ENCODE measurements around the gene UGT1A4.

UGT1A4 gene

DNA sequence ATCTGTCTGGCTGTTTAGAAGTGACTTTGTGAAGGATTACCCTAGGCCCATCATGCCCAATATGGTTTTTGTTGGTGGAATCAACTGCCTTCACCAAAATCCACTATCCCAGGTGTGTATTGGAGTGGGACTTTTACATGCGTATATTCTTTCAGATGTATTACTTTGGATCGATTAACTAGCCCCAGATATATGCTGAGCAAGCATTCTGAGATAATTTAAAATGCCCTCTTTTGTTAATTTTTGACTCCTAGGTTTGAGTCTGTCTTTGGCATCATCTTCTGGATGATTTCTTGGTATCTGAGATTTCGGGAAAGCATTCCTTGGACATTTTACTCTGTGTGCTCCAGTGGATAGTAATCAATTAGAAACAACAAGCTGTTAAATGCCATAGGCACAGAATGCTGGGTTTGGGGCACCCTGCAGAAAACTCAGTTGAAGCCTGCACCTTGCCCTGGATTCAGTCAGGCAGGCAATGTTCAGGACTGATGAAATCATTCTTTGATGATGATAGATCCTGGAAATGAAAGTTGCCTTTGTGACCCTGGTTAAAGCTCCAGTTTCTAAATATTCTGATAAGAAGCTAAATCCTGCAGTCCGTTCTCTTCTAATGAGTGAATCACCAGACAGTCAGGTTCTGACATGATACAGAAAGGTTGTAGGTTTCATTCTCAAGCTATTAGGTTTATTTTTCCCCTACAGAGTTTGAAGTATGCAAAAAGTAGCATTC is 42.7 kb downstream of the UGT1A4 start:
- no peaks in the 10 kb centered on the region for H3K4me1 ChIP-seq (ENCODE audit: low read depth, poor library complexity, severe bottlenecking)
- TF ChIP-seq, protein P1, sequence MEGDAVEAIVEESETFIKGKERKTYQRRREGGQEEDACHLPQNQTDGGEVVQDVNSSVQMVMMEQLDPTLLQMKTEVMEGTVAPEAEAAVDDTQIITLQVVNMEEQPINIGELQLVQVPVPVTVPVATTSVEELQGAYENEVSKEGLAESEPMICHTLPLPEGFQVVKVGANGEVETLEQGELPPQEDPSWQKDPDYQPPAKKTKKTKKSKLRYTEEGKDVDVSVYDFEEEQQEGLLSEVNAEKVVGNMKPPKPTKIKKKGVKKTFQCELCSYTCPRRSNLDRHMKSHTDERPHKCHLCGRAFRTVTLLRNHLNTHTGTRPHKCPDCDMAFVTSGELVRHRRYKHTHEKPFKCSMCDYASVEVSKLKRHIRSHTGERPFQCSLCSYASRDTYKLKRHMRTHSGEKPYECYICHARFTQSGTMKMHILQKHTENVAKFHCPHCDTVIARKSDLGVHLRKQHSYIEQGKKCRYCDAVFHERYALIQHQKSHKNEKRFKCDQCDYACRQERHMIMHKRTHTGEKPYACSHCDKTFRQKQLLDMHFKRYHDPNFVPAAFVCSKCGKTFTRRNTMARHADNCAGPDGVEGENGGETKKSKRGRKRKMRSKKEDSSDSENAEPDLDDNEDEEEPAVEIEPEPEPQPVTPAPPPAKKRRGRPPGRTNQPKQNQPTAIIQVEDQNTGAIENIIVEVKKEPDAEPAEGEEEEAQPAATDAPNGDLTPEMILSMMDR (conservative IDR thresholded peaks at IDR 0.05; ENCODE audit: low read depth, low read length): no peak
- H3K79me2 ChIP-seq (ENCODE audit: insufficient read depth, low read depth): no peaks in the 10 kb centered on the region
- no peaks in the 10 kb centered on the region for H4K20me1 ChIP-seq (ENCODE audit: insufficient read depth)
- H3K27me3 ChIP-seq (ENCODE audit: insufficient read depth, low read depth): no peaks in the 10 kb centered on the region
- H3K27ac ChIP-seq: no peak overlapping the region
- H3K4me3 ChIP-seq (IDR thresholded peaks at IDR 0.05; ENCODE audit: insufficient read depth, low read depth, low read length): no peak overlapping the region
- H3K4me2 ChIP-seq: no peak overlapping the region
- no peak overlapping the region for H2AFZ ChIP-seq (ENCODE audit: low read depth)
- no peaks in the 10 kb centered on the region for H3K36me3 ChIP-seq (ENCODE audit: insufficient read depth)
- H3K9ac ChIP-seq: no peak overlapping the region

DNA sequence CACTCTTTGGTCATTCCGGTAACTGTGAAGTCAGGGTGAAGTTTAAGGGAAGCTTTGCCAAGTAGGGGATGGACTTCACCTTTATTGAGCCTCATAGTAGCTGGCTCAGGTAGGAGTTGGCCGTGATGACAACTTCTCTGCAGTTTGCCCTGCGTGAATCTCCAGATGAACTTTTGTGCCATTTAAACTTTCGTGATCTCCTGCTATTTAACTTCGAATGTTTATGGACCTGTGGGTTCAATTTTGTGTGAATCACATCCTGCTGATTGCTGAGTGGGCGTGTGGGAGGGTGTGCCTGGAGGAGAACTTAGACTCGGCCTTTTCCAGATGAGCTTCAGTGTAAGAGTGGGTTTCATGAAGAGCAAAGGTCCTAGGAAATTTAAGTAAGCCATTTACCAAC is 45.7 kb downstream of the UGT1A4 start:
- no peak overlapping the region for H3K9ac ChIP-seq
- no peaks in the 10 kb centered on the region for H3K36me3 ChIP-seq (ENCODE audit: insufficient read depth)
- H3K27ac ChIP-seq: no peak overlapping the region
- H3K4me3 ChIP-seq (IDR thresholded peaks at IDR 0.05; ENCODE audit: insufficient read depth, low read depth, low read length): no peak overlapping the region
- TF ChIP-seq, protein P1 (conservative IDR thresholded peaks at IDR 0.05; ENCODE audit: low read depth, low read length): no peak
- no peaks in the 10 kb centered on the region for H3K4me1 ChIP-seq (ENCODE audit: low read depth, poor library complexity, severe bottlenecking)
- H3K27me3 ChIP-seq (ENCODE audit: insufficient read depth, low read depth): no peaks in the 10 kb centered on the region
- no peak overlapping the region for H2AFZ ChIP-seq (ENCODE audit: low read depth)
- no peaks in the 10 kb centered on the region for H4K20me1 ChIP-seq (ENCODE audit: insufficient read depth)
- H3K4me2 ChIP-seq: no peak overlapping the region
- H3K79me2 ChIP-seq (ENCODE audit: insufficient read depth, low read depth): no peaks in the 10 kb centered on the region

DNA sequence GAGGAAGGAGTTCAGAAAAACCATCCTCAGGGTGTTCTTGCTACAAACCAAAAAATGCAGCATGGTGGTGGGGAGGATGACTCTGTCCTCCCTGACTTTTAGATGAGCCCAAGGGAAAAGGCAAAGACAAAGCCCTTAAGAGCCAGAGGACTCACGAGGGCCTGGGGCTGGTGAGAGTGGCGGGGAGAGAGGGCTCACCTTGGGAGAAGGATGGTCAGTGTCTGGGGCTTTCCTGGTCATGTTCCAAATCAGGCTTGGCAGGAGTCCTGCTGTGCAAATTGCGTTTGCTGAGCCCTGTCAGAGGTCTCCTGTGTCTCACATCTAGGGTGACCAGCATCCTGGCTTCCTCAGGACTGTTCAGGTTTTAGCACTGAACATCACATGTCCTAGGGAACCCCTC is 46.2 kb downstream of the UGT1A4 start:
- H3K27me3 ChIP-seq (ENCODE audit: insufficient read depth, low read depth): no peaks in the 10 kb centered on the region
- no peak overlapping the region for H3K27ac ChIP-seq
- no peaks in the 10 kb centered on the region for H3K79me2 ChIP-seq (ENCODE audit: insufficient read depth, low read depth)
- H4K20me1 ChIP-seq (ENCODE audit: insufficient read depth): no peaks in the 10 kb centered on the region
- H3K36me3 ChIP-seq (ENCODE audit: insufficient read depth): no peaks in the 10 kb centered on the region
- H2AFZ ChIP-seq (ENCODE audit: low read depth): no peak overlapping the region
- H3K4me3 ChIP-seq (IDR thresholded peaks at IDR 0.05; ENCODE audit: insufficient read depth, low read depth, low read length): no peak overlapping the region
- H3K4me2 ChIP-seq: no peak overlapping the region
- no peaks in the 10 kb centered on the region for H3K4me1 ChIP-seq (ENCODE audit: low read depth, poor library complexity, severe bottlenecking)
- TF ChIP-seq, protein P1 (conservative IDR thresholded peaks at IDR 0.05; ENCODE audit: low read depth, low read length): no peak
- no peak overlapping the region for H3K9ac ChIP-seq

DNA sequence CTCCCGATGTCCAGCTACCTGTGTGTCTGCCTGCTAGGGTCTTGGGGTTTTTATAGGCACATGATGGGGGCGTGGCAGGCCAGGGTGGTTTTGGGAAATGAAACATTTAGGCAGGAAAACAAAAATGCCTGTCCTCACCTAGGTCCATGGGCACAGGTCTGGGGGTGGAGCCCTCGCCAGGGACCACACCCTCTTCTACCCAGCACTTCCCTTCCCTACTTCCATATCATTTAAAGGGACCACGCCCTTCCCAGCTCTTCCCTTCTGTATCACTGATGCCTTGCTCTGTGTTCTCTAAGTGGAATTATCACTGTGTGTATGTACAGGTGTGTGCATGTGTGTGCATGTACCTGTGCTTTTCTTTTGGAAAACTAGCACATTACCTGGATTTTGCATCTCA is 47.9 kb downstream of the UGT1A4 start:
- TF ChIP-seq, protein P1 (conservative IDR thresholded peaks at IDR 0.05; ENCODE audit: low read depth, low read length): no peak

More for the DNA sequence above, 47.9 kb downstream of the UGT1A4 start:
- H3K27me3 ChIP-seq (ENCODE audit: insufficient read depth, low read depth): no peaks in the 10 kb centered on the region
- no peaks in the 10 kb centered on the region for H4K20me1 ChIP-seq (ENCODE audit: insufficient read depth)
- no peak overlapping the region for H2AFZ ChIP-seq (ENCODE audit: low read depth)
- no peaks in the 10 kb centered on the region for H3K4me1 ChIP-seq (ENCODE audit: low read depth, poor library complexity, severe bottlenecking)
- no peak overlapping the region for H3K4me2 ChIP-seq
- no peaks in the 10 kb centered on the region for H3K36me3 ChIP-seq (ENCODE audit: insufficient read depth)
- no peak overlapping the region for H3K27ac ChIP-seq
- H3K4me3 ChIP-seq (IDR thresholded peaks at IDR 0.05; ENCODE audit: insufficient read depth, low read depth, low read length): no peak overlapping the region
- no peak overlapping the region for H3K9ac ChIP-seq
- no peaks in the 10 kb centered on the region for H3K79me2 ChIP-seq (ENCODE audit: insufficient read depth, low read depth)
